KMS-11 (cell line): Measurements from ENCODE around the gene PLEKHM3.

Experiments
- H2AFZ ChIP-seq: fragments of 200-600 bp; sonication (generic); 2 replicates; pipeline ENCODE4 v1.6.1; 2016; ENCODE audit warnings: antibody characterized with exemption, mixed run types, low read depth
- H3K27ac ChIP-seq: fragments of 200-600 bp; sonication (generic); 2 replicates; pipeline ENCODE4 v1.6.1; 2016; ENCODE audit warnings: mild to moderate bottlenecking, mixed run types
- H3K27me3 ChIP-seq: fragments of 200-600 bp; sonication (generic); 2 replicates; pipeline ENCODE4 v1.6.1; 2017; ENCODE audit warnings: mild to moderate bottlenecking, low read depth, mixed run types, moderate library complexity; ENCODE audit not compliant: insufficient read depth
- H3K36me3 ChIP-seq: fragments of 200-600 bp; sonication (generic); 2 replicates; pipeline ENCODE4 v1.6.1; 2017; ENCODE audit warnings: mild to moderate bottlenecking, mixed run types; ENCODE audit not compliant: insufficient read depth
- H3K4me1 ChIP-seq: fragments of 200-600 bp; sonication (generic); 2 replicates; pipeline ENCODE4 v1.6.1; 2016; ENCODE audit warnings: mild to moderate bottlenecking, low read depth, mixed run types; ENCODE audit not compliant: poor library complexity, severe bottlenecking
- H3K4me2 ChIP-seq: fragments of 200-600 bp; sonication (generic); 2 replicates; pipeline ENCODE4 v1.7.0; 2016; ENCODE audit warnings: mild to moderate bottlenecking, mixed run types
- H3K4me3 ChIP-seq: fragments of 200-600 bp; sonication (generic); IDR thresholded peaks from 2 replicates; pipeline ENCODE4 v1.6.1; 2017; ENCODE audit warnings: low read depth, low read length, mixed read lengths; ENCODE audit not compliant: insufficient read depth
- H3K79me2 ChIP-seq: fragments of 200-600 bp; sonication (generic); 2 replicates; pipeline ENCODE4 v1.6.1; 2016; ENCODE audit warnings: low read depth, mixed run types; ENCODE audit not compliant: insufficient read depth
- H3K9ac ChIP-seq: fragments of 200-600 bp; sonication (generic); 2 replicates; pipeline ENCODE4 v1.6.1; 2016; ENCODE audit warnings: mild to moderate bottlenecking, mixed run types
- H4K20me1 ChIP-seq: fragments of 200-600 bp; sonication (generic); 2 replicates; pipeline ENCODE4 v1.6.1; 2016; ENCODE audit warnings: mild to moderate bottlenecking, mixed run types; ENCODE audit not compliant: insufficient read depth
- TF ChIP-seq, protein P1 (sequence below): fragments of 200-600 bp; sonication (generic); conservative IDR thresholded peaks from 2 replicates; pipeline ENCODE4 v1.6.1; 2017; ENCODE audit warnings: low read depth, mild to moderate bottlenecking, antibody characterized with exemption, low read length, moderate library complexity, mixed read lengths

Gene PLEKHM3

DNA sequence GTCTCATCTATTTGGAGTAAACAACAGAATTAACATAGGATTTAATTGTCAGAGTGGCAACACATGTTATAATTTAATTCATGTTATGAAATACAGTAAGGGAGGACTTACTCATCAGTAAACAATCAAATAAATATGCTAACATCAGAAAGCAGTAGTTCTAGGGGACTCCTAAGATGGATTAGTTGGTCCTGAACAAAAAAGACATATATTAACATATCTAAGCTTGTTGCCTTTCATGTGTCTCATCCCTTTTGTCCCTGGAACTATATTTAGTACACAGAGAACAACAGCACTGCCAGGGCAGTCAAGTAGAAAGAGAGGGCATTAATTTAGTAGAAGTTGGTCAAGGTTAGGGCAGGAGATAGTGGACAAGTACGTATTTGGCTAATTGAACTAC is 137.8 kb downstream of the PLEKHM3 start:
- no peak overlapping the region for H2AFZ ChIP-seq
- no peaks in the 10 kb centered on the region for H3K79me2 ChIP-seq
- H3K36me3 ChIP-seq, result no peaks in the 10 kb centered on the region
- H4K20me1 ChIP-seq, result no peaks in the 10 kb centered on the region
- no peaks in the 10 kb centered on the region for H3K27me3 ChIP-seq
- H3K9ac ChIP-seq, result no peak overlapping the region
- H3K4me2 ChIP-seq, result no peak overlapping the region
- no peaks in the 10 kb centered on the region for H3K4me1 ChIP-seq
- TF ChIP-seq, protein P1, sequence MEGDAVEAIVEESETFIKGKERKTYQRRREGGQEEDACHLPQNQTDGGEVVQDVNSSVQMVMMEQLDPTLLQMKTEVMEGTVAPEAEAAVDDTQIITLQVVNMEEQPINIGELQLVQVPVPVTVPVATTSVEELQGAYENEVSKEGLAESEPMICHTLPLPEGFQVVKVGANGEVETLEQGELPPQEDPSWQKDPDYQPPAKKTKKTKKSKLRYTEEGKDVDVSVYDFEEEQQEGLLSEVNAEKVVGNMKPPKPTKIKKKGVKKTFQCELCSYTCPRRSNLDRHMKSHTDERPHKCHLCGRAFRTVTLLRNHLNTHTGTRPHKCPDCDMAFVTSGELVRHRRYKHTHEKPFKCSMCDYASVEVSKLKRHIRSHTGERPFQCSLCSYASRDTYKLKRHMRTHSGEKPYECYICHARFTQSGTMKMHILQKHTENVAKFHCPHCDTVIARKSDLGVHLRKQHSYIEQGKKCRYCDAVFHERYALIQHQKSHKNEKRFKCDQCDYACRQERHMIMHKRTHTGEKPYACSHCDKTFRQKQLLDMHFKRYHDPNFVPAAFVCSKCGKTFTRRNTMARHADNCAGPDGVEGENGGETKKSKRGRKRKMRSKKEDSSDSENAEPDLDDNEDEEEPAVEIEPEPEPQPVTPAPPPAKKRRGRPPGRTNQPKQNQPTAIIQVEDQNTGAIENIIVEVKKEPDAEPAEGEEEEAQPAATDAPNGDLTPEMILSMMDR, result no peak
- H3K4me3 ChIP-seq, result no peak overlapping the region
- H3K27ac ChIP-seq, result no peak overlapping the region

DNA sequence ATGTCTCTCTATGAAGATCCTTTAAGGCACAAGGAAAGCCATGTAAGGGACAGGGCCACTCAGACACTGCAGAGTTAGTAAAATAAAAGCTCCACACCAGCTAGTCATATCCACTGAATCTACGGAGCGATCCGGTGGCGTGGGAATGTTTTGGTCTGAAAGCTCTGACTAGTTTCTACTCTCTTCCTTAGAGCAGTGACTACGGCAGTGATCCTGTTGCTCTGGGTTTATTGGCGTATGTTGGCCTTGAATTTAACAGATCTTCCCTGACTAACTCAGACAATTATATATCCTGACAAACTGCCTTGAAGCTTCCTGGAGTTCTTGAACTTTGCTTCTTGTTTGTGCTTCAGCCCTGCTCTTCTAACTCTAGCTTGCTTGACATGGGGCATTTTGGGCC is 140.3 kb downstream of the PLEKHM3 start:
- no peak overlapping the region for H3K4me2 ChIP-seq
- TF ChIP-seq, protein P1, result no peak
- no peak overlapping the region for H3K9ac ChIP-seq
- H4K20me1 ChIP-seq, result no peaks in the 10 kb centered on the region
- H3K27ac ChIP-seq, result no peak overlapping the region
- H2AFZ ChIP-seq, result no peak overlapping the region
- no peaks in the 10 kb centered on the region for H3K27me3 ChIP-seq
- no peaks in the 10 kb centered on the region for H3K36me3 ChIP-seq
- H3K79me2 ChIP-seq, result no peaks in the 10 kb centered on the region
- no peaks in the 10 kb centered on the region for H3K4me1 ChIP-seq
- no peak overlapping the region for H3K4me3 ChIP-seq

DNA sequence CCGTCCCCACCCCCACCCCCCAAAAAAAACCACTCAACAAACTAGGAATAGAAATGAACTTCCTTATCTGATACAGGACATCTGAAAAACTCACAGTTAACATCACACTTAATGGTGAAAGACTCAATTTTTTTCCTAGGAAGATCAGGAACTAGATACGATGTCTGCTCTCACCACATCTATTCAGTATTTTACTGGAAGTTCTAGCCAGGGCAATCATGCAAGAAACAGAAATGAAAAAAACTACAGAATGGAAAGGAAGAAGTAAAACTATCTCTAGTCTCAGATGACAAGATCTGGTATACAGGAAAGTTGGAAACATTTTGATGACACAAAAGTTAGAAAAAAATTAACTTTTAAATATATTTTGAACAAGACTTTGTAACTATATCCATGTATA is 141.2 kb downstream of the PLEKHM3 start:
- H3K79me2 ChIP-seq, result no peaks in the 10 kb centered on the region
- no peak overlapping the region for H3K4me3 ChIP-seq
- TF ChIP-seq, protein P1, result no peak
- H3K4me1 ChIP-seq, result no peaks in the 10 kb centered on the region
- H3K9ac ChIP-seq, result no peak overlapping the region
- no peaks in the 10 kb centered on the region for H3K36me3 ChIP-seq
- H3K27ac ChIP-seq, result no peak overlapping the region
- no peak overlapping the region for H3K4me2 ChIP-seq
- H4K20me1 ChIP-seq, result no peaks in the 10 kb centered on the region
- no peak overlapping the region for H2AFZ ChIP-seq
- H3K27me3 ChIP-seq, result no peaks in the 10 kb centered on the region

DNA sequence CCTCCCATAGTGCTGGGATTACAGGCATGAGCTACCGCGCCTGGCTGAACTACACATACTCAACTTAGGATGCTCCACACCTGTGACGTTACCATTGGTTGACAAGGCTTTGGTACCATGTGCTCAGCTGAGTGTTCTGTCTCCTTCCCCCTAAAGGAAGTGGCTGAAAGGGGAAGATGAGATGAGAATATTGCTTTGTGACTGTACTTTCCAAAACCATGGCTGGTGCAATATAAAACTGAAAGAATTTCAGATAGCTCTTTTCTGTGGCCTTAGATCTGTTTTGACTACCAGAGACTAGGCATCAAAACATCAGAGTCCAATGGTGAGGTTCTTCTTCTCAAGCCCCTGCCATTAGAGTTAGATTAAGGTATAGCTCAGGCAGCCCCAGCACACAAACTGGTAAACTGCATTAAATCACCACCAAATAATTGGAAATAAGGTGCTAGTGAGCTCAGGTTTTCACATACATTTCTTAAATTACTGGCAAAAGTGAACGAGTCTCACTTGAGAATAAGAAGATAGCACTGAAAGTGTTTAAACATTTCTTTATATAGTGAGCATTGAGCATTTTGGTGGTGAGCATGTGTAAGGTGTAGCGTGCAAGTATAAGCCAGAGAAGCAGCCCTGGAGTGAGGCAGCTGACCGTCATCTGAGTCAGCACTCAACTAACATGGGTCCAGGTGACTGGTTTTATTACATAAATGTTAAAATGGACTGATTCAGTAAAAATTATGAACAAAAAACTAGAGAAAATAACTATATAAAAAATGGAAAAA is 142.1 kb downstream of the PLEKHM3 start:
- Histone ChIP-seq H3K36me3 (no peaks in the 10 kb centered on the region), H3K27ac (no peak overlapping the region), H3K4me1 (no peaks in the 10 kb centered on the region), H3K27me3 (no peaks in the 10 kb centered on the region), H2AFZ (no peak overlapping the region), H3K4me3 (no peak overlapping the region), H3K4me2 (no peak overlapping the region), H3K79me2 (no peaks in the 10 kb centered on the region), H4K20me1 (no peaks in the 10 kb centered on the region), H3K9ac (no peak overlapping the region)
- TF ChIP-seq, protein P1, result no peak
